Left cardiac atrium (tissue), 4 donors: ENCODE measurements around the gene NFKBIL1. TPM values are rescaled to one million over a fixed set of nuclear protein-coding genes. Genes with fewer than 3 reads are reported as not detected.

Experiments
- ATAC-seq, 2 donors: fragments of 200-7000 bp; cut with Tn5 transposase; one replicate each; pipeline ENCODE4 v1.9.1; 2020; ENCODE audit warnings: mild to moderate bottlenecking in 2 of 2, moderate library complexity in 2 of 2
- DNase-seq: peaks from one replicate; pipeline ENCODE4 v3.0.0-alpha.2; 2020
- intact Hi-C, 2 donors: fragments of 100-400 bp; cut with DNase I; formaldehyde crosslinking; loops; one replicate each; pipeline versions ENCODE4 v1.14.1 to v1.15.1; 2022 to 2023
- total RNA-seq, 2 donors: library from RNA; stranded (reverse); fragmentation: NEBNext Ultra II Directional; extraction: Animal tissue kit (Norgen Biotek cat#: 25700); gene quantifications; one replicate each; pipeline ENCODE4 v1.2.1, GENCODE V29; 2021
- donor health status: DM: no; HTN: yes; CAD: no.
- donor health status: DM: no; HTN: yes; CAD: no; lungs with severe emphysema.
- donor health status: DM: yes; HTN: yes; CAD: no.
- donor health status: Dilated cardiomyopathy.

Gene NFKBIL1
- total RNA-seq, 2 donors from 2014 or later: 12.9 to 14.8 TPM

DNA sequence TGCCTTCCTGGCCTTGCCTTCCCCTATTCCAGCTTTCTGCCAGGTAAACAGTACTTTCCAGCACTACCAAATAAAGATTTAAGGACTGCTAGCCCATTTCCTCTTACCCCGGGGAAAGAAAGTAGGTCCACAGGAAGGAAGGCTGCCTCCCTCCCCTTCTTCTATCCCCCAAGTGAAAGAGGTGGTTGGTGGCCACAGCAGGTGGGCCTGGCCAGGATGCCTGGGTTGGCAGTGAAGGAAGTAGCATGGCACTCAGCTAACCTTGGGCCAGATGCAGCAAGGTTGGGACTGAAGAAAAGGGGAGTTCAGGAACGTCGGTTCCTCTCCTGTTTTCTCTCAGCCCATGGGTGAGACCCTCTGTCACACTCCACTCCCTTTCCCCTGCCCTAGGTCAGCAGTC is 8.9 kb downstream of the NFKBIL1 start:
- intact Hi-C loops: no loop called here
- ATAC-seq: no peak

DNA sequence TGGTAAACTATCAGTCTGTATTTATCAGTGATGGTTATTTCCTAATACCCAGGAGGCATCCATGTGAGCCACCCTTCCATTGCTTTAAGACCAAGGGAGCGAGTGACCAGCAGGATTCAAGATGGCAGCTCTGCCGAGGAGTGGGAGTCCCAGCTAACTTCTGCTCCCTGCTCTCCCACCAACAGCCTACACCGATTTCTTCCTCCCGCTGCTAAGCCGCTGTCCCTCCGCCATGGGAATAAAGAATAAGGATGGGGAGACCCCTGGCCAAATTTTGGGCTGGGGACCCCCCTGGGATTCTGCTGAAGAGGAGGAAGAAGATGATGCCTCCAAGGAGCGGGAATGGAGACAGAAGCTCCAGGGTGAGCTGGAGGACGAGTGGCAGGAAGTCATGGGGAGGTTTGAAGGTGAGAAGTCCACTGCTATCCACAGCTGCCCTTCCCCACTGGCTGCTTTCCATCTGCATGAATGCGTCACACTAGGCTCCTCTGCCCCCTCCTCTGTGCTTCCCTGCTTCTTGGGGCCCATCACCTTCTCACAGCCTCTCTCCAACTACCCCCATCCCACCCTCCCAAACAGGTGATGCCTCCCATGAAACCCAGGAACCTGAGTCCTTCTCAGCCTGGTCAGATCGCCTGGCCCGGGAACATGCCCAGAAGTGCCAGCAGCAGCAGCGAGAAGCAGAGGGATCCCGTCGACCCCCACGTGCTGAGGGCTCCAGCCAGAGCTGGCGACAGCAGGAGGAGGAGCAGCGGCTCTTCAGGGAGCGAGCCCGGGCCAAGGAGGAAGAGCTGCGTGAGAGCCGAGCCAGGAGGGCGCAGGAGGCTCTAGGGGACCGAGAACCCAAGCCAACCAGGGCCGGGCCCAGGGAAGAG is 10.3 kb downstream of the NFKBIL1 start:
- intact Hi-C loops: no loop called here
- no peak for DNase-seq
- no peak for ATAC-seq

More for the DNA sequence above, 8.9 kb downstream of the NFKBIL1 start:
- no peak for DNase-seq

GRCh38 chr6:31558318-31558625 is 10.9 kb downstream of the NFKBIL1 start:
- intact Hi-C loops: no loop called here
- no peak for ATAC-seq

GRCh38 chr6:31558631-31559500 is 11.5 kb downstream of the NFKBIL1 start:
- ATAC-seq (peak; percentile 51 to 65), DNase-seq (no peak)
- intact Hi-C loops: no loop called here

More at GRCh38 chr6:31558318-31558625, 10.9 kb downstream of the NFKBIL1 start:
- DNase-seq: no peak

DNA sequence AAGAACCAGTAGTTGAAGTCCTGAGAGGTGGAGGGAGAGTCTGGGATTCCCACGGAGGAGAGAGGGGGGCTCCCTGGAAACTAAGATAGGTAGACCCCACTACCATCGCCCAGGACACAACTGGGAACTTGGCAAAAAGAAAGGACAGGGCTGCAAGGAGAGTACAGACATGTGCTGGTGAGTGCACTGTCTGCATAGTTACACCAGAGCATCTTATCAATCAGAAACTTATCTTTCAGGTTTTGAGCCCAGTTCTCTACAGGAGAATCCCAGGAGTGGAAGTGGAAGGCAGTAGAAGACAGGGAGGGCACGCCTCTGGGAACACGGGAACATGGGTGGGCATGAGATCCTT is 12.2 kb downstream of the NFKBIL1 start:
- no peak for DNase-seq
- no peak for ATAC-seq
- intact Hi-C loops: no loop called here

GRCh38 chr6:31559958-31560696 is 12.7 kb downstream of the NFKBIL1 start:
- DNase-seq: peak; percentile 82
- intact Hi-C loops: no loop called here
- peak; percentile 82 to 88 for ATAC-seq

- DNase-seq (no peak), ATAC-seq (no peak)
- intact Hi-C loops: no loop called here
These were observed 13.3 kb downstream of the NFKBIL1 start for GRCh38 chr6:31560697-31561058.

DNA sequence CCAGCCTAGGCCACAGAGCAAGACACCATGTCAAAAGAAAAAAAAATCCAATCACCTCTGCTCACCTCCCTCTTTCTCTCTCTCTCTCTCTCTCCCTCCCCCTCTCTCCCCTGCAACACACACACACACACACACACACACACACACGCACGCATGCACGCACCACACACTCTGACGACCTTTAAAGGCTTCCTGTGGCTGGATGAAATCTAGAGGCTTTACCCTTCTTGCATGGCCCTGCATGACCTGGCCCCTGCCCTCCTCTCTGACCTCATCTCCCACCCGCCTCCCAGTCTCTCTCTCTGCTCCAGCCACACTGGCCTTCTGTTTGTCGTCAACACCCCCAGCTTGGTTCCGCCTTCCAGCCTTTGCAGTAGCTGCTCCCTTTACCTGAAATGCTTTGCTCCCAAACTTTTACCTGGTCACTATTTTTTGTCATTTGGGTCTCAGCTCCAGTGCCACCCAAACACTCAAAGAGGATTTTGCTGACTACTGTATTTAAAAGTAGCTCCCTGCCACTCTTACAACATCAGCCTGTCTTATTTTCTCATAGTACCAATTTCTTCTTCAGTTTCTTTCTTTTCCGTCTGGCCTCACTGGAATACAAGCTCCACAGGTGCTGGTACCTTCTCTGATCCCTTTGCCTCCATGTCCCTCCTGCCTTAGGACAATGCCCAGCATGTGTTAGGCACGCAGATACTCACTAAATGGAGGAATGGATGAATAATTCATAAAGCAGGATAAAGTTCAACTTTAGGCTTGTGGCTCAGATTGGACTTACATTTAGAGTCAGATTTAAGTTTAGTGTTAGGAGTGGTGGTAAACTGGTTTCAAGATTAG is 20.3 kb downstream of the NFKBIL1 start:
- ATAC-seq (no peak), DNase-seq (no peak)

GRCh38 chr6:31568537-31568961 is 21.1 kb downstream of the NFKBIL1 start:
- DNase-seq (no peak), ATAC-seq (peak; percentile 43 to 61)
- intact Hi-C loops: no loop called here

More for the DNA sequence above, 20.3 kb downstream of the NFKBIL1 start:
- intact Hi-C loops: no loop called here

- no peak for ATAC-seq
- intact Hi-C loops: no loop called here
- DNase-seq: no peak
These were observed 22.6 kb downstream of the NFKBIL1 start for GRCh38 chr6:31569861-31570536.

GRCh38 chr6:31572041-31572911 is 24.9 kb downstream of the NFKBIL1 start, which contains the start of gene LTA:
Gene LTA (plus strand): TSS chr6:31572289. CDS start chr6:31572743, 454 bp downstream.
- intact Hi-C loops: no loop called here
- peak in 1 of 2 donors; percentile 23 for ATAC-seq
- no peak for DNase-seq

DNA sequence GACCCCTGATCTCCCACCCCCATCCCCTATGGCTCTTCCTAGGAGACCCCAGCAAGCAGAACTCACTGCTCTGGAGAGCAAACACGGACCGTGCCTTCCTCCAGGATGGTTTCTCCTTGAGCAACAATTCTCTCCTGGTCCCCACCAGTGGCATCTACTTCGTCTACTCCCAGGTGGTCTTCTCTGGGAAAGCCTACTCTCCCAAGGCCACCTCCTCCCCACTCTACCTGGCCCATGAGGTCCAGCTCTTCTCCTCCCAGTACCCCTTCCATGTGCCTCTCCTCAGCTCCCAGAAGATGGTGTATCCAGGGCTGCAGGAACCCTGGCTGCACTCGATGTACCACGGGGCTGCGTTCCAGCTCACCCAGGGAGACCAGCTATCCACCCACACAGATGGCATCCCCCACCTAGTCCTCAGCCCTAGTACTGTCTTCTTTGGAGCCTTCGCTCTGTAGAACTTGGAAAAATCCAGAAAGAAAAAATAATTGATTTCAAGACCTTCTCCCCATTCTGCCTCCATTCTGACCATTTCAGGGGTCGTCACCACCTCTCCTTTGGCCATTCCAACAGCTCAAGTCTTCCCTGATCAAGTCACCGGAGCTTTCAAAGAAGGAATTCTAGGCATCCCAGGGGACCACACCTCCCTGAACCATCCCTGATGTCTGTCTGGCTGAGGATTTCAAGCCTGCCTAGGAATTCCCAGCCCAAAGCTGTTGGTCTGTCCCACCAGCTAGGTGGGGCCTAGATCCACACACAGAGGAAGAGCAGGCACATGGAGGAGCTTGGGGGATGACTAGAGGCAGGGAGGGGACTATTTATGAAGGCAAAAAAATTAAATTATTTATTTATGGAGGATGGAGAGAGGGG is 26.1 kb downstream of the NFKBIL1 start:
- no peak for DNase-seq
- ATAC-seq: no peak
- intact Hi-C loops: no loop called here

- intact Hi-C loops: no loop called here
- ATAC-seq (no peak), DNase-seq (no peak)
These were observed 27.0 kb downstream of the NFKBIL1 start for GRCh38 chr6:31574106-31575061.

GRCh38 chr6:31575335-31575901 is 28.0 kb downstream of the NFKBIL1 start, which contains the start of gene TNF:
Gene TNF (plus strand): TSS chr6:31575565. CDS start chr6:31575742, 177 bp downstream.
- DNase-seq (peak; percentile 45), ATAC-seq (peak; percentile 47 to 59)
- intact Hi-C loops: no loop called here
